HUES48 (cell line): ENCODE data around the gene URB2.

Source experiments
- H3K27ac ChIP-seq: one replicate; pipeline ENCODE4 v1.7.0; 2013; ENCODE audit warnings: low read depth, low read length, inconsistent platforms
- H3K27me3 ChIP-seq: 2 replicates; pipeline ENCODE4 v1.6.1; 2013; ENCODE audit warnings: mild to moderate bottlenecking, low read length; ENCODE audit not compliant: control insufficient read depth, insufficient read depth
- H3K36me3 ChIP-seq: 2 replicates; pipeline ENCODE4 v1.6.1; 2013; ENCODE audit warnings: low read length; ENCODE audit not compliant: control insufficient read depth, insufficient read depth
- H3K4me1 ChIP-seq: 2 replicates; pipeline ENCODE4 v1.6.1; 2013; ENCODE audit warnings: mild to moderate bottlenecking, low read length; ENCODE audit not compliant: control insufficient read depth, insufficient read depth
- H3K4me3 ChIP-seq: 2 replicates; pipeline ENCODE4 v1.5.1; 2013; ENCODE audit warnings: mild to moderate bottlenecking, low read depth, low read length
- H3K9ac ChIP-seq: 2 replicates; pipeline ENCODE4 v1.6.1; 2013; ENCODE audit warnings: mild to moderate bottlenecking, low read depth, low read length, moderate library complexity
- H3K9me3 ChIP-seq: 2 replicates; pipeline ENCODE4 v1.6.1; 2013; ENCODE audit warnings: low read length; ENCODE audit not compliant: control insufficient read depth, insufficient read depth

URB2 gene

DNA sequence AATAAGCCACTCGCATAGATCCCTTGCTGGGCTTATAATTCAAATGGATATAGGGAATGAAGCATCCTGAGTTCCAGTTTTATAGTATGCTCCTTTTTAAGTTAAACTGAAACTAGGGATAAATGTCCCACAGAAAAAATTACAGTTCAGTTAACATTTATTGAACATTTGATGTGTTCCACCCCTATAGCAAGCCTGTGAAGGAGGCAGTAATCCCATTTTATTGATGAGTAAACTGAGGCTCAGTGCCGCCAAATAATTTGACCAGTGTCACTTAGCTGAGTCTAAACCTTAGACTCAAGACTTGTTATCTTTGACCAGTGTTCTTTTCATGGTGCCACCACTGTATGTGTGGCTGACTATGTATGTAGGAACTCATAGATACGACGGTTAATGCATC lies 22.4 kb downstream of the URB2 start:
- no peaks in the 10 kb centered on the region for H3K9me3 ChIP-seq
- H3K9ac ChIP-seq: no peak overlapping the region
- H3K27me3 ChIP-seq: no peaks in the 10 kb centered on the region
- H3K4me1 ChIP-seq: no peaks in the 10 kb centered on the region
- no peak overlapping the region for H3K4me3 ChIP-seq
- no peak overlapping the region for H3K27ac ChIP-seq
- peaks cover 97% of the 10 kb centered on the region for H3K36me3 ChIP-seq

DNA sequence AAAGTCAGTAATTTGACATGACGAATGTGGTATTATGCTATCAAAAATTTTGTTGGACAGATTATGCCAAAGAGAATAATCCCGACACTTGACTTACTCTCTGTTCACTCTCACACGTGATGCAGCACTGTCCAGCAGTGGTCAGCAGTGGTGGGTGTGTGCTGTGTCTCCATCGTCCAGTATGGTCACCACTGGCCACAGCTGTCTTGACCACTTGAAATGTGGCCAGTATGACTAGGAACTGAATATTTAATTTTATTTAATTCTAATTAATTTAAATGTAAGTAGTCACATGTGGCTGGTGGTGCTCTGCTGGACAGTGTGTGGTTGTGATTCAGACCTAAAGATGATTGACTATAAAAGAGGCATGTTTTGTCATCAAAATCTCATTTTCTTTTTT lies 24.0 kb downstream of the URB2 start:
- Histone ChIP-seq H3K27ac (no peak overlapping the region), H3K27me3 (no peaks in the 10 kb centered on the region), H3K36me3 (peaks cover 97% of the 10 kb centered on the region), H3K9ac (no peak overlapping the region), H3K4me1 (no peaks in the 10 kb centered on the region), H3K9me3 (no peaks in the 10 kb centered on the region), H3K4me3 (no peak overlapping the region)

DNA sequence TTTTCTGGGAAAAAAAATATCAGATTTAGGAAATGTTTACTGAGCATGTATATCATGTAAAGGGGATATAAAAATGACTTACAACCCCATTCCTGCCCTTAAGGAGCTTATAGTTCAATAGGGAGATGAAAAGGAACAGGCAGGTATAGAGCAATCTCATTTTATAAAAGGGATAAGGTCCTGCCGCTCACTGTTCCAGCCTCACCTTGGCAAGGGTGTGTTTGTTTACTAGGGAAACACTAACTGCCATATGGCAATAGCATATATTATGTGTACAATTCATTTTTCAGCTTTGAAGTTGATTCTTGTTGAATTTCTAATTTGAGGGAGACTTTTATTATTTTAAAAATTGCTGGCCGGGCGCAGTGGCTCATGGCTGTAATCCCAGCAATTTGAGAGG lies 25.5 kb downstream of the URB2 start:
- no peaks in the 10 kb centered on the region for H3K27me3 ChIP-seq
- peaks cover 97% of the 10 kb centered on the region for H3K36me3 ChIP-seq
- no peak overlapping the region for H3K4me3 ChIP-seq
- no peaks in the 10 kb centered on the region for H3K4me1 ChIP-seq
- no peak overlapping the region for H3K9ac ChIP-seq
- no peaks in the 10 kb centered on the region for H3K9me3 ChIP-seq
- no peak overlapping the region for H3K27ac ChIP-seq

DNA sequence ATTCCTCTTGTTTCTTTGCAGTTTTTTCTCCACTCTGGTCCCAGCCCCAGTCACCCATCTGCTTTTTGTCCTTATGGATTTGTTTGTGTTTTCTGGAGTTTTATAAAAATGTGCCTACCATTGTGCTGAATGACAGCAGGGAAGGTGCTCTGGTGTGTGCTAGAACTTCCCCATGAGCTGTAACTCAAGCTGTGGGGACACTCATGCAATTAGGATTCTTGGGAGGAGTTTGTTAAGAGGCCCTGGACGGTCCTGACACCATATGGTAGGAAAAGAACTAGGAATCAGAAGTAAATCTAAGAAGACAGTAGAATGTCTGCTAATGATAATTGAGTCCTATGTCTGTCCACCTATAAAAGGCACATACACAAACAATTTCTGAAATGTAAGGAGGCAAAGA lies 27.4 kb downstream of the URB2 start:
- H3K27me3 ChIP-seq: no peaks in the 10 kb centered on the region
- no peaks in the 10 kb centered on the region for H3K4me1 ChIP-seq
- H3K36me3 ChIP-seq: peaks cover 97% of the 10 kb centered on the region
- no peak overlapping the region for H3K27ac ChIP-seq
- no peak overlapping the region for H3K9ac ChIP-seq
- no peak overlapping the region for H3K4me3 ChIP-seq
- no peaks in the 10 kb centered on the region for H3K9me3 ChIP-seq

DNA sequence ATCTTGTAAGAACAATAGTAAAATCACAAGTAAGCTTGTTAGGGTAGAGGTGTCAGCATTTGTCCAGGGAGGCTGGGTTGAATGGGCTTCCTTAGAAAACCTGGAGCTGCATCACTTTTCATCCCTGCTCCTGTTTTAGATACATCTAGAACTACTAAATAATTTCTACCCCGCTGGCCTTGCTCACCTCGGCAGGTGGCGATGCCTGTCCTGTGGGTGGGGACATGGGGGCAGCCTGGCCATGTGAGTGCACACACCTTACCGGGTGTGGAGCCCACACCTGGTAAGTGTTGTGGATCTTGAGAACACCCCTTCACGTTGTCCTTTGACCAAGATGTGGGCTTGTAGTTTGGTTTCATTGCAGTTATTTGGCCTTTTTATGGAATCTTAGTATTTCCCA lies 29.7 kb downstream of the URB2 start:
- Histone ChIP-seq H3K9me3 (no peaks in the 10 kb centered on the region), H3K36me3 (peaks cover 96% of the 10 kb centered on the region), H3K4me3 (no peak overlapping the region), H3K9ac (no peak overlapping the region), H3K27ac (no peak overlapping the region), H3K4me1 (no peaks in the 10 kb centered on the region), H3K27me3 (no peaks in the 10 kb centered on the region)

DNA sequence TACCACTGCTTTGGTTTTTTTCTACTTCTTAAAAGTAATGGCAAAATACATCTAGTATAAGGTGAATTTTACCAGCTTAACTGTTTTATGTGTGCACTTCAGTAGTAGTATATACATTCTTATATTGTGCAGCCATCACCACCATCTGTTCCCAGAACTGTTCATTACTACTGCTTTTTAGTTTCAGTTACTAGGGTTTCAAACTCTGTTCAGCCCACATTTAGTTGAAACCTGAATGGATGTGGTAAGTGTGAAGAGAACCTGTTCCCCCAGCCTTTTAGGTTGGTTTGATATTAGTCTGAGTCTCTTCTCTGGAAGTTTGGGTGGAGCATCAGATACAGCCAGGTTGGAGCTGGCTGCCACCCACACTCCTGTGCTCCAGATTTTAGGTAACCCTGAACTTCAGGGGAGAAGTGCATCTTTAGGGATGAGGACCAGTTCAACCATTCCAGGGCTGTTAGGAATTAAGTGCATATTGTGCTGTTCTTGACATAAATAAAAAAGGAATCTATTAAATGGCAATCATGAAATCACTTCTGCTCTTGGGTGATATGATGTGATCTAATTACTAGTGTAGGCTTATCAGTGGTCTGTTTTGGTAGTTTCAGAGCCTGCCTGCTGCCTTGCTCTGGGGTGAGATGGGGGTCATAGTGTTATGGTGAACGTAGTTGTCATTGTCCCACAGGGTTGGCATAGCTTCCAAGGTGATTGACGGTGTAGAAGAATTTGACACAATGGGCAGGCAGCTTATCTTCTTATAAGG lies 32.1 kb downstream of the URB2 start:
- Histone ChIP-seq H3K36me3 (peaks cover 83% of the 10 kb centered on the region), H3K27ac (no peak overlapping the region), H3K27me3 (no peaks in the 10 kb centered on the region), H3K4me3 (no peak overlapping the region), H3K9ac (no peak overlapping the region), H3K4me1 (no peaks in the 10 kb centered on the region), H3K9me3 (no peaks in the 10 kb centered on the region)

DNA sequence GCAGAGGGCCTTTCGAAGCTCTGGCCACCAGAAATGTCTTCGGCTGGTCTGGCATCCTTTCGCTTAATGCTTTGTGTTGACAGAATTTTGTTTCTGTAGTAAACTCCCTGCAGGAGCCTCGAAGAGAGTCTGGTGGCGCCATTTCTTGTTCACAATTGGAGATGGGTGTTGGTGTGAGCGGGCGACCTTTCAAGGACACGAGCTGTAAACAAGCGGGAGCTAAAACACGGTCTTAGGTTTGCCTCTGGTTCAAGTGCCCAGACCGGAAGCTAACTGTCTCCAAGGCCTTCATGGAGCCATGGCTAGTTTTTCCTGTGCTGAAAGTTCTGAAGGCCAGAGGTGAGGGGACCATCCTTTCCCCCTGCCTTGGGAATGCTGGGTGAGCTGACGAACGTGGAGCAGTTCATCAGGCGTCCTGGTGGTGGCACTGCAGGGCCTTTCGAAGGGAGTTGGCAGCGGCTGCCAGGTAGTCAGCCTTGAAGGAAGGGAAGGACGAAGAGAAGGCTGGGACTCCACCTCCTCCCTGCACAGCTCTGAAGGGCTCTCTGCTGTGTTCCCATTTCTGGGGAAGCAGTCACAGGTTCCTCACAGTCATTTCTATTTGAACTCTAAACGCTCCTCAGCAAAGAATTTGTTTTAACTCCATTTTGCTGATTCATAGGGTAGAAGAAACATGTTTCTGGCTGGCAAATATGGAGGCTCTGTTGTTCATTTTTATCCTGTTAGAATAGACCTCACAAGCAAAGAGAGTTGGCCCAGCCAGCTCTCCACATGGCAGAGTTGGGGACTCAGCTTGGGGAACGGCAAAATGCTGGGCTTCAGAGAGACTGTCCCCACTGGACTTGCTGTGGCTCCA lies 35.2 kb downstream of the URB2 start:
- no peaks in the 10 kb centered on the region for H3K4me1 ChIP-seq
- no peaks in the 10 kb centered on the region for H3K27me3 ChIP-seq
- no peak overlapping the region for H3K4me3 ChIP-seq
- no peak overlapping the region for H3K27ac ChIP-seq
- no peaks in the 10 kb centered on the region for H3K9me3 ChIP-seq
- no peak overlapping the region for H3K9ac ChIP-seq
- peaks cover 53% of the 10 kb centered on the region for H3K36me3 ChIP-seq

DNA sequence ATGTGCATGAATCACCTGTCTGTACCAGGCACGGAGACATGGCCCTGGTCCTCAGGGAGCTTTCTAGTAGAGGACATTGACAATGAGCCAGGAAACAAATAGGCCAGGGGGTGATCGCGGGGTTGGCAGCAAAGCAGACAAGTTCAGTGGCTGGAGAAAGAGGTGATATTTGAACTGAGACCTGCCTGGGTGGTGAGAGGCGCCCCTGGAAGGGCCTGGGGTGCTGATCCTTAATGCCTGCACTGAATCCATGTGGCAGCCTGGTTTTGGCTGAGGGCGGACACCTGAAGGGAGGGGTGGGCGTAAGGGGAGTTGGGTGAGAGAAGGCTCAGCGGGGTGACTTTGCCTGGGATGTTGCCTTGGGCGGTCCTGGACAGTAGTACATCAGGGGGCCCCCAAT lies 35.9 kb downstream of the URB2 start:
- no peak overlapping the region for H3K9ac ChIP-seq

DNA sequence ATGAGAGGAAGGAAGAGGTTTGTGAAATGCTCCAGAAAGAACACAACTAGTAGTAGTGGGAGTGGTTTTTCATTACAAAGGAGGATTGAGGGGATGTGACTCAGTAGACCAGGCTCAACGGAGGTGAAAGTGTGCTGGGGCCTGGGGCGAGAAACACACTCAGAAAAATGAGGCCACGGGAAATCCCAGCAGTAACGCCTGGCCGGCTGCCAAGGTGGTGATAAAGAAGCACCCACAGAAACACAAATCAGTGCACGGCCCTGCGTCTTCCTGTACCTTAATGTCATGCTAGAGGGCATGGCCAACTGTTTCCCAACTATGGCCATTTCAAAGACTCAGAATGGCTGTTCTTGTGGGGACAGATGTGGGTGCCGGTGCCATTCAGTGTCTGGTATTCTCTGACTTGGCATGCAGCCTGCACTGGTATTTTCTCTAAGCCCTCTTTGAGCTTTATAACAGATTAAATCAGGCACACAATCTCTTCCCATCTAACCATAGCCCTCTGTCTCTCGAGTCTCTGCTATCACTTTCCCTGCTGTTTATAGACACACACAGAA lies 38.2 kb downstream of the URB2 start:
- Histone ChIP-seq H3K9me3 (no peaks in the 10 kb centered on the region), H3K36me3 (peaks cover 23% of the 10 kb centered on the region), H3K9ac (no peak overlapping the region), H3K27ac (no peak overlapping the region), H3K4me3 (no peak overlapping the region), H3K27me3 (no peaks in the 10 kb centered on the region), H3K4me1 (no peaks in the 10 kb centered on the region)

More for the DNA sequence above, 35.9 kb downstream of the URB2 start:
- no peaks in the 10 kb centered on the region for H3K27me3 ChIP-seq
- no peak overlapping the region for H3K4me3 ChIP-seq
- H3K9me3 ChIP-seq: no peaks in the 10 kb centered on the region
- H3K27ac ChIP-seq: no peak overlapping the region
- H3K4me1 ChIP-seq: no peaks in the 10 kb centered on the region
- peaks cover 47% of the 10 kb centered on the region for H3K36me3 ChIP-seq

DNA sequence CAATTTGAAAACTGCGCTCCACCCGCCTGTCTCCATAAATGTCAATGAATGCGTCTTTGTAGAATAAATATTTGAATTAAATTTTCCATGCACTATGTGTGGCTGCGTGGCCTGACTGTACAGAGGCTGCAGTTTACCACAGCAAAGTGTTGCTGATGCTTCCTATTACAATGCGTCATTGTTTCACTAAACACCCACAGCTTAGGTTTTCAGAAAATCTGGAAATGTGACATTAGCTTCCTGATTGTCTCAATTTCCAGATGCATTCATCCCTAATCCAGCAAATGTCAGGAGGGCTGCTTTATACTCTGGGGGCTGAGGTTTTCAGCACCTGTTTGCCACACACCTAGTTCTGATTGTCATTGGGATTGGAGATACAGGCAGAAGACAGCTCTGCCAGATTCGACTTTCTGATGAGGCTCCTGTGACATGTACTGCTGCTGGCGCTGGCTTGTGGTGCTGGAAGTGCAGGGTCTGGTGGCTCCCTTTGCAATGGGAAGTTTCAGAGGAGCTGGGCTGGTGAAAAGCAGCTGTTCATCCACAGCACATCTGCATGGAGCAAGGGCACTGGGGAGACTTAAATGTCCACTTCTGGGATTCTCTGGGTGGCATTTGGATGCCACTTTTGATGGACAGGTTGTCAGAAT lies 40.0 kb downstream of the URB2 start:
- H3K4me1 ChIP-seq: no peaks in the 10 kb centered on the region
- no peaks in the 10 kb centered on the region for H3K9me3 ChIP-seq
- H3K9ac ChIP-seq: no peak overlapping the region
- H3K36me3 ChIP-seq: peaks cover 8% of the 10 kb centered on the region
- H3K27me3 ChIP-seq: no peaks in the 10 kb centered on the region
- no peak overlapping the region for H3K4me3 ChIP-seq
- H3K27ac ChIP-seq: no peak overlapping the region
